Stimulated activated CD8-positive, alpha-beta memory T cell treated with anti-CD3 and anti-CD28 coated beads, Interleukin-12 subunit alpha, Interleukin-12 subunit beta, amount 100 ng/mL, for 4 hours (primary cell): Measurements from ENCODE around the gene NUDT16L1.
"Not testable (repeated sequence)": the region's sequence is repeated elsewhere in the genome, so short reads cannot be mapped to it uniquely, and the experiment has no call there.

ENCODE experiments used
- DNase-seq: peaks from one replicate; pipeline ENCODE4 v3.0.0-alpha.2; 2020; ENCODE audit warnings: low read depth

Gene NUDT16L1

GRCh38 chr16:4723071-4723767, 29.9 kb downstream of the NUDT16L1 start:
- DNase-seq: no peak

GRCh38 chr16:4724661-4725270, 31.4 kb downstream of the NUDT16L1 start:
- DNase-seq: no peak

GRCh38 chr16:4726616-4727015, 33.3 kb downstream of the NUDT16L1 start:
- DNase-seq: no peak

GRCh38 chr16:4728676-4729075, 35.3 kb downstream of the NUDT16L1 start:
- DNase-seq: no peak

- DNase-seq: no peak
Observed at GRCh38 chr16:4729876-4730275, 36.5 kb downstream of the NUDT16L1 start.

GRCh38 chr16:4733211-4733742, 39.9 kb downstream of the NUDT16L1 start:
- no peak for DNase-seq

DNA sequence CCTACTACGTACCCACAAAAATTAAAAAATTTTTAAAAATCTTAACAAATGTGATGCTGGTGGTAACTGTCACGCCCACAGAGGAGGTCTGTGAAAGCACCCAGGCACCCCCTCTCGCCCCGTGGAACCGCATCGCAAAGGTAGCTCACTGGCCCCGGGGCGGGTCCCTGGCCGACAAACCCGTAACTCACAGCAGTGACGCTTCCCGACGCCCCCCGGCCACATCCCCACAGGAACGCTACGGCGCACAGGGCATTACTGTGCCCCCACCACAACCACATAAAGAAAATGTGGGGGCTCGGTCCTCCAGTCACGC, 40.3 kb downstream of the NUDT16L1 start:
- no peak for DNase-seq

DNA sequence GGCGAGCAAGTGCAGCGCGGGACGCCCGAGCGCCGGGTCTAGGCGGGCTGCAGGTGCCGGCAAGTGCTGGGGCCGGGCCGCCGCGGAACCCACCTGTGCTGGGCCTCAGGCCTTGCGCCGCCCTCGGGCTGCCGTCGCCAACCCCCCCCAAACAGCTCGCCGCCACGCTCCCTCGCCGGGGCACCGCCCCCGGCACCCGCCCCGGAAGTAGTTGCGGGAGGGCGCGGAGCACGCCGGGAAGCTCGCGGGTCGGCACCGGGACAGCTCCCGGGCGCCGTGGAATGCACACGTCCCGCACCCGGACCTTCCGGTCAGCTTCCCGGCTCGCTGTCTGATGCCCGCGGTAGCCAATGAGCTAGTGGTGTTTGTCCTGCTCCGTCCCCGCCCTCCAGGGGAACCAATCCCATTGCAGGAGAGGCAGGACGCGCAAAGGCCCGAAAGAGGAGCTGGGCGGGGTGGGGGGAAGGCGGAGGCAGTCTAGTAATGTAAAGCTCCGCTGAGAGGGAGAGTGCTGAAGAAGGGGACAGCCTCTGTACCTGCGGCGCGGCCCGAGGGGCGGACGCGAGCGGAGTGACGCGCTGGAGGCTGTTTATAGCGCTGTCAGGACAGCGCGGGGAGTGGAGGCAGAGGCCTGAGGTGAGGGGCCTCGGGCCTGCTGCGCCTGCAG, 40.8 kb downstream of the NUDT16L1 start, which contains the start of the genes ANKS3 and DNAAF8:
Gene ANKS3, minus strand, starts transcription at position 209 of the 667 bp plus-strand sequence. CDS start 4,122 bp downstream, outside the sequence.
Gene DNAAF8, plus strand, starts transcription at position 475 of the 667 bp plus-strand sequence. CDS start 1,978 bp downstream, outside the sequence.
- peak; percentile 72 for DNase-seq

GRCh38 chr16:4734730-4735535, 41.6 kb downstream of the NUDT16L1 start:
- DNase-seq: peak; percentile 89

DNA sequence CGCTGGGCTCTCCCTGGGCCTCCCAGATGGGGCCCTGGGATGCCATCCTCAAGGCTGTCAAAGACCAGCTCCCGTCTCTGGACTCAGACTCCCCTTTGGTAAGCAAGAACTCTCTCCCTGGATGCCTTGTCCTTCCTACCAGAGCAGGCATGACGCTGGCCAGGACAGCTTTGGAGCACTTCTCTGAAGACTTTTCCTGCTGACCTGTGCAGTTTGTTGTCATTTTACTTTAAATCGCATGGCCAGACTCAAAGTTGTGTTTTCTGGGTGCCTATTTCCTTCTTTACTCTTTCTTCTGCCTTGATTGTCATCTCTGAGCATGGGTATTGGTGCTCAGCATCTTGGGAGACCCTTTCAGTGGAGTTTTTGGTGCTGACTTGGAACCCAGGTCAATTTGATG, 43.2 kb downstream of the NUDT16L1 start:
- DNase-seq: no peak

DNA sequence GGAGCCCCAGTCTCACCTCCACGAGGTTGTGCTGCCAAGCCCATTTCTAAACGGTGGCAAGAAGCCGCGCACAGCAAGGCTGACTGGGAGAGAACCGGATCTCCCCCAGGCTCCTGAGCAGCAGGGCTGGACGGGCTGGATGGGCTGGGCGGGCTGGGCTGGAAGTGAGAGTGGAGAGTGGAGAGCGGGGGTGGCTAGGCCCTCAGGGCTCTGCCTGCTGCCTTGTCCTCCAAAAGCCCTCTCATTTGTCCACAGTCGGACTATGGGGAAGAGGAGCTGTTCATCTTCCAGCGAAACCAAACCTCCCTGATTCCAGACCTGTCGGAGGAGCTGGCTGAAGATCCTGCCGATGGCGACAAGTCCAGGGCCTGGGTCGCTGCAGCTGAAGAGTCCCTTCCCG, 44.2 kb downstream of the NUDT16L1 start:
- DNase-seq: no peak

DNA sequence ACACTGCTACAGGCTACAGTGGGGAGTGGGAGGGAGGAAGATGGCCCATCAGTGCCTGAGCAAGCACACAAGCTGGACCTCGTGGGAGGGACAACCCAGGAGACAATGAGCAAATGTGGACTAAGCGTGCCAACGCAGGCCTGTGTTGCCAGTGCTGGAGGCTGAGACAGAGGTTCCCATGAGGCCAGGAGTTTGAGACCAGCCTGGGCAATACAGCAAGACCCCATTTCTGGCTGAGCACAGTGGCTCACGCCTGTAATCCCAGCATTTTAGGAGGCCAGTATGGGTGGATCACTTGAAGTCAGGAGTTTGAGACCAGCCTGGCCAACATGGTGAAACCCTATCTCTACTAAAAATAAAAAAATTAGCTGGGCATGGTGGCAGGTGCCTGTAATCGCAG, 45.0 kb downstream of the NUDT16L1 start:
- not testable (repeated sequence) for DNase-seq

DNA sequence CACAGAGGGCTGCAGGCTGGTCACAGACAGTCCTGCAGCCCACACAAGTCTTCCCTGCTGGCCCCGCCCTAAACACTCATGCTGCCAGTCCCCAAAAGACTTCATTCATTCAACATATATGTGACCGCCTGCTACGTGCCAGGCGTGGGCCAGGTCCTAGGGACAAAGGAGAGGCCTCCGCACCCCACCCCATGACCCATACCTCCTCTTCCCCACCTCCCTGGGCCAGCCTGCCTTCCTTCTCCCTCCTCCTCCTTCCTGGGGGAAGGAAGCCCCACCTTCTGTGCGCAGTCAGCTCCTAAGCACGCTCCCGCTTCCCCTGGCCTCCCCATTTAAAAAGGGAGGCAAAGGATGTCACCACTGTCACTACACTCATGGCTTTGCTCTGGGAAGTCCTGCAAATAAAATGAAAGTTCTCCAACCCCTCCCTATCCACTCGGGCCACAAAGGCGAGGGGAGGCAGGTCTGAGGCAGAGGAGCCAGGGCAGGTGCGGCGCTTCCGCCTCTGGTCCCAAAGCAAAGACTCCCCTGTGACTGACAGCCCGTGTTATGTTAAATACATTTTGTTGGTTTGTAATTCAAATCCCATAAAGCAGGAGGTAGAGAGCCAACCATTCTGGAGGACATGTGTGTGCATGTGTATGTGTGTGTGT, 50.0 kb downstream of the NUDT16L1 start:
- DNase-seq: no peak

DNA sequence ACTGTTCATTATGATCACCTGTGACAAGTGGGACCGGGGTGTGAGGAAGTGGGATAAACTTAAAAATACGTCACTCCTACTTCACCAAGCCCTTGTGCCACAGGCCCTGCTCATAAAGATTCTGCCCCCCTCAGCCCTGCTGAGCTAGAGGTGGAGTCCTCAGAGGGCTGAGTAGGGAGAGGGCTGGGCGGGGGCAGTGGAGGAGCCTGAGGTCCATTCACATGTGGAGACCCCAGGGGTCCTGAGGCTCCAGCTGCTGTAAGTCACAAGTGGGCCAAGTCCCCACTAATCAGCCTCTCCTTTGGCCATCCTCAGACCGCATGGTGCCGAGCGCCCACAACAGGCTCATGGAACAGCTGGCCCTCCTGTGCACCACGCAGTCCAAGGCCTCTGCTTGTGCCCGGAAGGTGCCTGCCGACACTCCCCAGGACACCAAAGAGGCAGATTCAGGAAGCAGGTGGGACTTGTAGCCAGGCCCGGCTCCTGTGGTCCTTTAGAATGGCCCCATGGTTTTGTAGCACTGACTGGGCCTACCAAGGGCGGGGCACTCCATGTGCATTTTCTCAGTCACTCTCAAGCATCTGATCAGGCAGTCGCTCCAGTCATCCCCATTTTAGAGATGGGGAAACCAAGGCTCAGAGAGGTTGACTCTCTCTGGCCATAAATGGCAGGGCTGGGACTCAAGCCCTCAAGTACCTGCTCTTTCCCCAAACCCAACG, 51.4 kb downstream of the NUDT16L1 start:
- no peak for DNase-seq

DNA sequence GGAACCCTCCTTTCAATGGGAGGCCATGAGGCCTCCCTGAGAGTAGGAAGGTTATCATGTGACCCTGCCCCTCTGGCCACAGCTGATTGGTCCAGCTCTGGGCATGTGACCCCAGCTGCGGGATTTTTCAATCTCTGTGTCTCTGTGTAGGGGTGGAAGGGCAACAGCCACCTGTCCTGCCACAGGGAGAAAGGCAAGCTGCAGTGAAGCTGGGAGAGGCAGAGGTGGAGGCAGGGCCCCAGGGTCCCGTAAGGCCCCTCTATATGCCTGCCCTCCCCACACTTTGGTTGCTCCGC, 51.9 kb downstream of the NUDT16L1 start:
- no peak for DNase-seq
